ENCODE measurements around the gene TRAPPC1. TPM values are rescaled to one million over a fixed set of nuclear protein-coding genes. Genes with fewer than 3 reads are reported as not detected.

TRAPPC1 gene
- total RNA-seq, 1 donor from 2014 or later, result 135 TPM

- DNase-seq (peak; percentile 95), ATAC-seq (peak; percentile 89)
- intact Hi-C loops (cut with DNase I), result no loop called here
- H3K4me1 ChIP-seq, result peaks cover 47% of the 10 kb centered on the region
- no peak for TF ChIP-seq CTCF (IDR thresholded peaks at IDR 0.05)
- no peaks in the 10 kb centered on the region for H3K9me3 ChIP-seq
- H3K27me3 ChIP-seq, result no peaks in the 10 kb centered on the region
- H3K36me3 ChIP-seq, result peaks cover 25% of the 10 kb centered on the region
- peak overlapping the region; percentile 90 for H3K27ac ChIP-seq
- H3K4me3 ChIP-seq, result peak overlapping the region; percentile 88
Observed at GRCh38 chr17:7887482-7888183, 44.1 kb downstream of the TRAPPC1 start.

GRCh38 chr17:7887038-7887481 lies 44.7 kb downstream of the TRAPPC1 start:
- TF ChIP-seq CTCF (IDR thresholded peaks at IDR 0.05), result no peak
- peak overlapping the region; percentile 90 for H3K27ac ChIP-seq
- no peak for ATAC-seq

DNA sequence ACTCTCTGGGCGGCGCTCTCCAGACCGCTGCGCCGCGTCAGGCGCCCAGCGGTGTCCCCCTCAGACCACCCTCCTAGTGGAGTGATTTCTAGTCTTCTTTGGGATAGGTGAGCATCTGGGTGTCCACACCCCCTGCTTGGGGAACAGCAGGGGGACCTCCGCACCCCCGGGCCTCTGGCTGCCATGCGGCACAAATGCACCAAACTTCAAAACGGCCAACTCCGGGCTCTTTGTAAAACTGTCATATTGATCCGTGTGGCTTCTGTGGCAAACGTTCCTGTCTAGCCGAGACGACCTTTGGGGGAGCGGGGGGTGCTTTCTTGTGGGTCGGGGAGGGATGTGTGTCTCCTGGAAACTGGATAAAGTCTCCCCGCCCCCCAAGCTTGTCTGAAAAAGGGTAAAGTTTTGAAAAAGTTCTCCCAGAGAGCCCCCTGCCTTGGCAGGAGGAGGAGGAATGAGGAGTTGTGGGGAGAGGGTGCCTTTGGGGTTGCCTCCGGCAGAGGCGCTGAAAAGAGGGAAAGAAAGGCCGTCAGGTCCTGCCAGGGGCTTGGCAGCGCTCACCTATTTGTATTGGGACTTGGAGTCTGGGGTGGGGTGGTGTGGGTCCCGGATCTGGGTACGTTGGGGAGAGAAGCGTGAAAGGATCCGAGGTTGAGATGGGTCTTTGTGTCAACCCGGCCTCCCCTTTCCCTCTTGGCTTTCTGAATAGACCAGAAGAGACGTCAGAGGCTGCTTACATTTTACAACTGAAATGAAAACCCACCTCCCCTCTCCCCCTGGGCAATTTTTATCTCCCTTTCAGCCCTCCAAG lies 45.3 kb downstream of the TRAPPC1 start:
- no peak for TF ChIP-seq CTCF (IDR thresholded peaks at IDR 0.05)
- intact Hi-C loops (cut with DNase I), result no loop called here
- H3K27me3 ChIP-seq, result no peaks in the 10 kb centered on the region
- H3K9me3 ChIP-seq, result no peaks in the 10 kb centered on the region
- ATAC-seq (no peak), DNase-seq (no peak)
- H3K4me1 ChIP-seq, result peaks cover 53% of the 10 kb centered on the region
- peak overlapping the region; percentile 90 for H3K27ac ChIP-seq
- peak overlapping the region; percentile 88 for H3K4me3 ChIP-seq
- peaks cover 13% of the 10 kb centered on the region for H3K36me3 ChIP-seq

More at GRCh38 chr17:7887038-7887481, 44.7 kb downstream of the TRAPPC1 start:
- no peaks in the 10 kb centered on the region for H3K9me3 ChIP-seq
- H3K4me3 ChIP-seq, result peak overlapping the region; percentile 88
- no peak for DNase-seq
- intact Hi-C loops (cut with DNase I), result no loop called here
- peaks cover 20% of the 10 kb centered on the region for H3K36me3 ChIP-seq
- H3K27me3 ChIP-seq, result no peaks in the 10 kb centered on the region
- H3K4me1 ChIP-seq, result peaks cover 51% of the 10 kb centered on the region

GRCh38 chr17:7885367-7886226 lies 46.1 kb downstream of the TRAPPC1 start:
- peak; percentile 4 for ATAC-seq
- H3K27ac ChIP-seq, result peak overlapping the region; percentile 90
- H3K4me3 ChIP-seq, result peak overlapping the region; percentile 88
- H3K9me3 ChIP-seq, result no peaks in the 10 kb centered on the region
- H3K36me3 ChIP-seq, result peaks cover 5% of the 10 kb centered on the region
- H3K27me3 ChIP-seq, result no peaks in the 10 kb centered on the region
- DNase-seq, result peak; percentile 81
- TF ChIP-seq CTCF (IDR thresholded peaks at IDR 0.05), result no peak
- peaks cover 60% of the 10 kb centered on the region for H3K4me1 ChIP-seq
- intact Hi-C loops (cut with DNase I), result no loop called here

- peak; percentile 4 for ATAC-seq
- intact Hi-C loops (cut with DNase I), result no loop called here
- H3K27ac ChIP-seq, result peak overlapping the region; percentile 90
- no peaks in the 10 kb centered on the region for H3K9me3 ChIP-seq
- no peaks in the 10 kb centered on the region for H3K27me3 ChIP-seq
- H3K4me3 ChIP-seq, result peak overlapping the region; percentile 88
- no peak for TF ChIP-seq CTCF (IDR thresholded peaks at IDR 0.05)
- peaks cover 62% of the 10 kb centered on the region for H3K4me1 ChIP-seq
- H3K36me3 ChIP-seq, result peaks cover 2% of the 10 kb centered on the region
- DNase-seq, result peak; percentile 77
Observed at GRCh38 chr17:7884581-7885366, 47.0 kb downstream of the TRAPPC1 start.
